Stimulated activated CD4-positive, alpha-beta T cell treated with anti-CD3 and anti-CD28 coated beads, Interleukin-4, amount 100 ng/mL, for 4 hours (primary cell): ENCODE results near the gene TMOD1.
A peak's percentile ranks its signal among the peaks of the same experiment; 100 is the strongest.
"Not testable (repeated sequence)": the region's sequence is repeated elsewhere in the genome, so short reads cannot be mapped to it uniquely, and the experiment has no call there.

ENCODE experiments used
- DNase-seq, 2 experiments: peaks; one replicate each; pipeline ENCODE4 v3.0.0-alpha.2; 2020

TMOD1 gene

DNA sequence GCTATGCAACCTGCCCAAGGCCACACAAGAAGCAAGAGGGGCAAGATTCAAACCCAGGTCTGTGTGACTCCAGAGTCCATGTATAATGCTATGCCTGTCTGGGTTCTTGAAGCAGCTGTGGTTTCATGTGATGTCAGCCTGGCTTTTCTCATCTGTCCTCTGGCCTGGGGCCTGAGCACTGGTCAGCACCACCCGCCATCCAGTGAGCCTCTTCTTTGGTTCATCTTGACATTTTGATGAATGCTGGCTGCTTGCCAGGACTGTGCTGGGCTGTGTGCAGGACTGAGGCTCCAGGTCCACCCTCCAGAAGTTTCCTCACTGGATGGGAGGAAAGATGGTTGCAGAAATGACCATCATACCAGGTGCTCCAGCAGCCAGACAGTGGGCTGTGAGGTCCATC, 70.2 kb downstream of the TMOD1 start:
- DNase-seq, result no peak

DNA sequence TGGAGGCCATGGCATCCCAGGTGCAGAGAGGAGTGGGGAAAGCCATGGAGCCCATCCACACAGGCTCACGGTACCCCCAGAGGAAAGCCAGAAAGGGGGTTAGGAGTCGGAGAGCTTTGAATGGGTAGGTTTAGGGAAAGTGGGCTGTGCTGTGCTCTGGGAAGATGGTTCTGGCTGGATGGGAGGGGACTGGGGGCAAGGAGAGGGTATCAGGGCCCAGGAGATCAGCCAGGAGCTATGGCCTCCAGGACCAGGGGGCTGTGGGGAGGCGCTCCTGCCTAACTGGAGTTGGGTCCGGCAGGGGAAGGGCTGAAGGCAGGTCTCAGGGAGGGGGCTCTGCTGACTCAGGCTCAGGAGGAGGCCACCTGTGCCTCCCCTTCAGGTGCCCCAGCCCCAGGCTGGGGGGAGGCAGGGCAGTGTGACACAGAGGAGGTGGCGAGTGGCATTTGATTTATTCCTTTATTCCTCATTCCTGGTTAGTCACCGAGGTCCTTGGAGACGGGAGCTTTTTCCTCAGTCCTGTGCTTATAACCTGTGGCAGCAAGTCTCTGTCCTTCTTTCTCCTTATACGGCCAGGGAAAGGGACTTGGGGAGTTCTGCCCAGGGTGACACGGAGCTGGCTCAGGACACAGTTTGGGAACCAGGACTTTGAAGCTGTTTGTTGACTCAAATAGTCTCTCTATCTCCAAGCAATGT, 70.9 kb downstream of the TMOD1 start:
- DNase-seq, result no peak

DNA sequence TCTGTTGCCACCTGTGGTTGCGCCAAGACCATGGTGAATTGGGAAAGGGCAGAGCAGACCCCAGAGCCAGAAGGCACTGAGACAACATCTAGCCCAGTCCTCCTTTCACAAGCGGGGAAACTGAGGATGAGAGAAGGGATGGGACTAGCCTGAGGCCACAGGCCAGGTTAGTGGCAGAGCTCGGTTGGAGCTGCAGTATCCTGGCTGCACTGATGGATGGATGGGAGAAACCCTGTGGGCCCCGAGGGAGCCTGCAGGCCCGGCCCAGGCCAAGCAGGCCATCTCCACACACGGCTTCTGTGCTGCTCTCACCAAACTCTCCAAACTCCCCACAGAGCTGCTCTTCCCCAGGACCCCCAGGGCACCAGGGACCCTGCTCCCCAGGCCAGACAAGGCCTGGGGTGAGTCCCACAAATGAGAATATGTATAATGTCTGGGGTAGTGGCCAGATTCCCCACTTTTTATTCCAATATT, 71.5 kb downstream of the TMOD1 start:
- no peak for DNase-seq

DNA sequence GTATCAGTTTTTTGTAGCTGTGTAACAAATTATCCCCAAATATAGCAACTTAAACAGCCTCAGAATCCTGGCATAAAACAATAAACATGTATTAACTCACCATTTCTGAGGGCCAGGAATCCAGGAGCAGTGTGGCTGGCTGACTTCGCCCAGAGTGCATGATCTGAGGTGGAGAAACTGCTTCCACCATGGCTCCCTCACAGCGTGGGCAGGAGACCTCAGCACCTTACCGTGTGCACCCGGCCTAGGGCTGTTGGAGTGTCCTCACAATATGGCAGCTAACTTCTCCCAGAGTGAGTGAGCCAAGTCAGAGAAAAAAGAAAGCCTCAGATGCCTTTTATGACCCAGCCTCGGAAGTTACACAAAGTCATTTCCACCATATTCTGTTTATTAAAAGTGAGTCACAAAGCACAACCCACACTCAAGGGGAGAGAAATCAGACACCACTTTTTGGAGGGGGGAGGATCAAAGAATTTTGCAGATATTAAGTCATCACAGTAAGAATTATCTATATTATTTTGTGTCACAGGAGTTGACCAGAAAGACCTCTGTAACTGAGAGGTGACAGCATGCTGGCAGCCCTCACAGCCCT, 72.1 kb downstream of the TMOD1 start:
- DNase-seq, result no peak

DNA sequence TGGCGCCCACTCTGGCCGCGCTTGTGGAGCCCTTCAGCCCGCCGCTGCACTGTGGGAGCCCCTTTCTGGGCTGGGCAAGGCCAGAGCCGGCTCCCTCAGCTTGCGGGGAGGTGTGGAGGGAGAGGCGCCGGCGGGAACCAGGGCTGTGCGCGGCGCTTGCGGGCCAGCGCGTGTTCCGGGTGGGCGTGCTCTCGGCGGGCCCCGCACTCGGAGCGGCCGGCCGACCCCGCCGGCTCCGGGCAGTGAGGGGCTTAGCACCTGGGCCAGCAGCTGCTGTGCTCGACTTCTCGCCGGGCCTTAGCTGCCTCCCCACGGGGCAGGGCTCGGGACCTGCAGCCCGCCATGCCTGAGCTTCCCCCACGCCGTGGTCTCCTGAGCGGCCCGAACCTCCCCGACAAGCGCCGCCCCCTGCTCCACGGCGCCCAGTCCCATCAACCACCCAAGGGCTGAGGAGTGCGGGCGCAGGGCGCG, 72.7 kb downstream of the TMOD1 start:
- not testable (repeated sequence) for DNase-seq

DNA sequence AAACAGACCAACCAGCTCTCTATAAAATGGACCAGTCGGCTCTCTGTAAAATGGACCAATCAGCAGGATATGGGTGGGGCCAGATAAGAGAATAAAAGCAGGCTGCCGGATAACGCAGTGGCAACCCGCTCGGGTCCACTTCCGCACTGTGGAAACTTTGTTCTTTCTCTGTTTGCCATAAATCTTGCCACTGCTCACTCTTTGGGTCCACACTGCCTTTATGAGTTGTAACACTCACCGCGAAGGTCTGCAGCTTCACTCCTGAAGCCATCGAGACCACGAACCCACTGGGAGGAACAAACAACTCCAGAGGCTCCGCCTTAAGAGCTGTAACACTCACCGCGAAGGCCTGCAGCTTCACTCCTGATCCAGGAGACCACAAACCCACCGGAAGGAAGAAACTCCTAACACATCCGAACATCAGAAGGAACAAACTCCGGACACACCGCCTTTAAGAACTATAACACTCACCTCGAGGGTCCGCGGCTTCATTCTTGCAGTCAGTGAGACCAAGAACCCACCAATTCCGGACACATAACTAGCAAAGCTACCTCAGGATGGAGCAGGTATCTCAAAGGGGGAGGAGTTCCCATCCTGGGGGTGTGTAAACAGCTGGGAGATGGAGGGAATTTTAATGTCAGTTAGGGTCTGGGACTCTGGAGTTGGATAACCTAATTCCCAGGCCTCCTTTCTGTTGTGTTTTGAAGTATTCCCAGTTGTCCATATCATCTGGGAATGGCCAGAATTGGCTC, 73.6 kb downstream of the TMOD1 start:
- DNase-seq, result peak; percentile 14 to 21

DNA sequence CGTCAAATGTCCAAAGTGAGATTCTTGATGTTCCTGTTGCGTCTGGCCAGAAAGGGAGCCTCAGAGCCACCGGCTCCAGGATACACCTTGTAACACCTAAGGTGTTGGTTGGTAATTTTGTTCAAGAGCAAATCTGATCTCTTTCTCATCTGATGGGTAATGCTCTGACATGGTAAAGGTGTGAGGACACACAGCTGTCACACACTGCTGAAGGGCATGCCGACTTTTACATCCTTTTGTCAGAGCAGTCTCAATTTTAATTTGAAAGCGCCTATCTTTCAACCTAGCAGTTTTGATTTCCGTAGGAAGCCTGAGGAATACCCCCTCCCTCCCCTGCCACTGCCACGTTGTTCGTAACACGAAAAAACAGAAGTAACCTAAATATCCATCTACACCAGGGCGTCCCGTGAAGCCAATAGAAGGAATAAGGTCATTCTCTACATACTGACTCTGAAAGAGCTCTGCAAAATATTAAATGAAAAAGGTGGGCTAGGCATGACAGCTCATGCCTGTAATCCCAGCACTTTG, 74.3 kb downstream of the TMOD1 start:
- no peak for DNase-seq

DNA sequence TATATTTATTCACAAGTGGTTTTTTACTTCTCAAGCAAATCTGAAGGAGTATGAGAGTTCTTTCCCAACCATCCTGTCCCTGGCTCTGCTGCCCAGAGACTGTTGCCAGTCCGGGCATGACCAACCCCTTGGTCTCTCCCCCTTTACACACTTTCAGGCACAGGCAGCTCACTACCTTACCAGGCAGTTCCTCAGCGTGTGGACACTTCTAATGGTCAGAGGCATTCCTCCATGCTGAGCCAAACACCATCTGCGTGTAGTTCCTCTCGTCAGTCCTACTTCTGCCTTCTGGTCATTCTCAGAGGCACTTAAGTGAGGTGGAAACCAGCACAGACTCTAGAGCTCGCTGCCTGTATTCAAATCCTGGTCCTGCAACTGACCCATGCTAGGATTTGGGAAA, 75.6 kb downstream of the TMOD1 start:
- no peak for DNase-seq

DNA sequence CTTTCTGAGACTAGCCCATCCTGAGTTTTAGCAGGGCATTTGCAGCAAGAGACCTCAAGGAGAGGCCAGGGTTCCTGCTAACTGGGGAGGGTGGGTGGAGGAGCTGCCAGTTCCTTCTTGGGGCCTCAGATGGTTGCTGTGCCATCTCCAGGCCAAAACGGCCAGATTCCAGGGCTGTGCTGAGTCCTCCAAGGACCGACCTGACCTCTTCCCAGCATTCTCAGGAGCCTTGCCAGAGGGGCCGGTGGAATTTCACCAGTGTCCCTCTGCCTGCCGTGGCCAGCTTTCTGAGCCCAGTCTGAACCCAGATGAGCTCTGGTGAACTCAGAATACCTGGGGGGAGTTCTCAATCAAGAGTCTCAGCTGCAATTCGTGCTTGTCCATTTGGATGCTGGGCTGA, 77.4 kb downstream of the TMOD1 start:
- no peak for DNase-seq

DNA sequence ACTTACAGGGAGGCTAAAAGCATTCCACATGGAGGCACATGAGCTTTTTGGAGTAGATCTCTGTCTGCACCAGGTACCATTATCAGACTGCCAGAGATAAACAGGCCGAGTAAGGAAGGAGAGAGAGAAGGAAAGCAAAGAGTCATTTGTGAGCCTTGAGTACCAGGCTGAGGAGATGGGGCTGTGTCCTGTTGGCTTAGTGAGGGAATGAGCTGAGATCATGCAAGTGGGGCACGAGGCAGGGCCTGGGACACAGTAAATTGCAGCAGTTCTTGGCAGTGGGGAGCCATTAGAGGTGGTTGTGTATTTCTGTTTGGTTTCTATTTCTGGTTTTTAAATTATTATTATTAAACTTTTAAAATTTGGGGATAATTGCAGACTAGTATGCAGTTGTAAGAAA, 78.4 kb downstream of the TMOD1 start:
- no peak for DNase-seq

DNA sequence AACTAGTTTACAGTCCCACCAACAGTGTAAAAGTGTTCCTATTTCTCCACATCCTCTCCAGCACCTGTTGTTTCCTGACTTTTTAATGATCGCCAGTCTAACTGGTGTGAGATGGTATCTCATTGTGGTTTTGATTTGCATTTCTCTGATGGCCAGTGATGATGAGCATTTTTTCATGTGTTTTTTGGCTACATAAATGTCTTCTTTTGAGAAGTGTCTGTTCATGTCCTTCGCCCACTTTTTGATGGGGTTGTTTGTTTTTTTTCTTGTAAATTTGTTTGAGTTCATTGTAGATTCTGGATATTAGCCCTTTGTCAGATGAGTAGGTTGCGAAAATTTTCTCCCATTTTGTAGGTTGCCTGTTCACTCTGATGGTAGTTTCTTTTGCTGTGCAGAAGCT, 80.1 kb downstream of the TMOD1 start:
- not testable (repeated sequence) for DNase-seq

DNA sequence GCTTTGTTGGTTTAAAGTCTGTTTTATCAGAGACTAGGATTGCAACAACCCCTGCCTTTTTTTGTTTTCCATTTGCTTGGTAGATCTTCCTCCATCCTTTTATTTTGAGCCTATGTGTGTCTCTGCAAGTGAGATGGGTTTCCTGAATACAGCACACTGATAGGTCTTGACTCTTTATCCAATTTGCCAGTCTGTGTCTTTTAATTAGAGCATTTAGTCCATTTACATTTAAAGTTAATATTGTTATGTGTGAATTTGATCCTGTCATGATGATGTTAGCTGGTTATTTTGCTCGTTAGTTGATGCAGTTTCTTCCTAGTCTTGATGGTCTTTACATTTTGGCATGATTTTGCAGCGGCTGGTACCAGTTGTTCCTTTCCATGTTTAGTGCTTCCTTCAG, 83.3 kb downstream of the TMOD1 start:
- DNase-seq, result not testable (repeated sequence)

DNA sequence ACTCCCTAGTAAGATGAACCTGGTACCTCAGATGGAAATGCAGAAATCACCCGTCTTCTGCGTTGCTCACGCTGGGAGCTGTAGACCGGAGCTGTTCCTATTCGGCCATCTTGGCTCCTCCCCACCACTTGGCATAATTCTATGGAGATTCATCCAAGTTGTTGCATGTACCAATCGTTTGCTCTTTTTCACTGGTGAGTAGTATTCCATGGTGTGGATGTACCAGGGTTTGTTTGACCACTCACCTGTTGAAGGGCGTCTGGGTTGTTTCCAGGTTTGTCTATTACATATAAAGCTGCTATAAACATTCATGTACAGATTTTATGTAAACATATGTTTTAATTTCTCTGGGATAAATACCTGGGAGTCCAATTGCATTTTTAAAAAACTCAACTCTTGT, 85.4 kb downstream of the TMOD1 start:
- DNase-seq, result not testable (repeated sequence)

DNA sequence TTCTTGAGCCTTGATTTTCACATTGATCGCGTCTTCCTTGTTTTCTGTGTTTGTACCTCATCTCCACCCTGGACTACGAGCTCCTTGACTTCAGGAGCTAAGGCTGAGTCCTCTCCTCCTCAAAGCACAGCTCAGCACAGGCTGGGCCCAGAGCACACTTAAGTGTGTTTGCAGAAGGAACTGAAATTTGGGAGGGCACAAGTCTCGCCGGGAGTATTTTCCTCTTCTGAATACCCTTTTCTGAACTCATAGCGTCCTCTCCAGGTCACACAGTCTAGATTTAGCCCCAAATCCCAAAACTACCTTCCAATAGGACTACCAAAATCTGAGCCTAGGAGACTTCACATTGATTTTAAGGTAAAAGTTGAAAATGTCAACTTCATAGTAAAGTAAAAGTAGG, 90.1 kb downstream of the TMOD1 start:
- no peak for DNase-seq

DNA sequence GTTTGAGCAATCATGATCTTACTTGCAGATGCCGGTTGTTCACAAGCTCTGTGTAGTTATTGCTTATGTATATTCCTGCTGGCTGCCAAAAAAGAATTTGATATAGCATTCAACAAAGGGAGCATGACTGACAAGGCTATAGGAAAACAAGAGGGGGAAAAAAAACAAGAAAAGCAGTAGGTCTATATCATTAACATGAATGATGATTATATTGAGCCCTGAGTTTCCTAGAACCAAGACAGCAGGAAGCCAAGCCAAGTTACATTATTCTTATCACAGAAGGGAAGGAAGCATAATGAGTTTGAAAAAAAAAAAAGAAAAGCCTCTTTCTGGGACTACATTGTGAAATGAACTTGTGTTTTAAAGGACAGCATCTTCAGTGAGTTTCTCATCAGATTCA, 90.7 kb downstream of the TMOD1 start:
- DNase-seq, result no peak

DNA sequence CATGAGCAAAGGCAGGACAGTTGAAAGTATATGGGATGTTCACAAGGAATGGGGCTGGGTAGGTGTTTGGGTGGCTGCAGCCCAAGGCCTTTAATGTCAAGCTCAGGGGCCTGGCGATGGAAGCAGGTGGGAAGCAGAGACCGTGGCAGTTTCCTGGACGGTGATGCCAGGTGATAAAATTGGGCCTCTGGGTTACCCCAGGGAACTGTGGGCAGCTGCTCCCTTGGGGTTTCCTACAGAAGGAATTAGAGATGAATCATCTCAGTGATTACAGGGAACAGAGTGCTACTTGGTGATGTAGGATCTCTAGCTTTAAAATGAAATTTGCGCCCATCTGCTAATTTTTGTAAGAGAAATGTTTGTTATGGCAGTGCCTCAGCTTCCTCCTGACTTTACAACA, 92.5 kb downstream of the TMOD1 start:
- DNase-seq, result no peak

DNA sequence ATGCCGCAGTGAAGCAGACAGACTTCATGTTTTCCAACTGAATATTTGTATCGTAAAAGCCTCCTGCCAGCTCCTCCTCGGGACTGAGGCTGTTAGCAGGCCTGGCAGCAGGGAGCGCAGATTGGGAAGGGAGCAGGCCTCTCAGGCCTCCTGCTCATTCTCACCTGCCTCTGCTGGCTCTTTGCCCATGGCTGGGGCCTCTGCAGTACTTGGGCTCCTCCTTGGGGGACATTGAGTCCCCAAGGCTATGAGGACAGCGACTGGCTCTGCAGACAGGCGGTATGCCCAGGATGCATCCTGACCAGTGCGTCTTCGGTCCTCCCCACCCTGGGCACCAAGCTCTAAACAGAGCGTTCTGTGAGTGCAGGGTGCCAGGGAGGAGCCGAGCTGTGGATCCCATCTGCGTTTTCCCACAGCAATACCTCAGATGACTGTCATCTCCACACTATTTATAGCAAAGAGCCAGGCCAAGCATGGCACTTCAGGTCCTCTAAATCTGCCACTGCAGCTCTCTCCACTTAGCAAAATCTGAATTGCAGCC, 93.0 kb downstream of the TMOD1 start:
- DNase-seq, result no peak

DNA sequence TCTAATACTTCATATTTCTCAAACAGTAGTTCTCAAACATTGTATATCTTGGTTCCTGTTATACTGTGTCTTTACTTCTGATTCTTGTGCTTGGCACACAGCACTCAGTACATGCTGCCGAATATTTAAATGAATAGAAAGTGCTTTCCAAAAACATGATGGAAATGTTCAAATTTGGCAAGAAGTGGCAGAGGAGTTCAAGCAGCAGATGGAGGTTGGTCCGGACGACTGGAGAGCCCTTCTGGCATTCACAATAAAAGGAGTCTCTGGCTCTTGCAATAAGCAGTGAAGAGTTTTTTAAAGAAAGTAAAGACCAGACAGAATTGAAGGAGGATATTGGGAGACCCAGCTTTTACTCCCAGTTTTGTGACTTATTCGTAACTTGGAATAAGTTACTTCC, 95.4 kb downstream of the TMOD1 start:
- no peak for DNase-seq

DNA sequence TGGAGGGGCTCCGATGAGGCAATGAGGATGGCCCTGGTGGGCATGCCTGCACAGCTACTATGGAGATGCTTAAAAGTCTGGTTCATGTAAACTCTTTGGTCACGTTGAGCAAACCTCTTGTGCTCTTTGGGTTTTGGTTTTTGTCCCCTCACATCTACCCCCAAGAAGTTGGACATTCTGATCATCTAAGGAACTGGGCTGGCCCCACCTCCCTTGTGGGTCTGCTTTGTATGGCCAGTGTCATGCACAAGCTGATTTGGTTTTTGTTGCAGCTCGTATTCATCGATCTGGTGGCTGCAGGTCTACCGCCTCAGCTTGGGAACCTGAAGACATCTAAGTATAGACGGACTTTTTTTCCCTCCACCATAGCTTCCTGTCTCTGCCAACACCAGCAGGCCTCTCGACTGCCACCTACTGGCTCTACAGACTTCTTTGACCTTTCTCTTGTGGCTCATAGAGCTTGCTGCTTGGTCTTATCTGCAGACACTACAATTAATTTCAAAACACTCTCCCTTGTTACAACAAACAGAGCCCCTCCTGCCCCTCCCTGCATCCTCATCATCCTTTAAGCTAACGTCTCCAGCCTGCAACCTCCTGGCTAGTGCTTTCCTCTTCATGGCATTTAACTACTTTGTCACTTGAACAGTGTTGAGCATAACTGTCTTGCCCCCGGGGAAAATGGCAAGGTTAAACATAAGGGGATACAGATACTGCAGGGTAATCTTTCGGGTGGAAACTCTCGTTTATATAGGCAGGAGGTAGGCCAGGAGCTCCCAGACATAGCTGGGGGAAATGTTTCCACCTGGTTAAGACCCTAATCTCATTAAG, 97.2 kb downstream of the TMOD1 start:
- peak; percentile 59 to 61 for DNase-seq

DNA sequence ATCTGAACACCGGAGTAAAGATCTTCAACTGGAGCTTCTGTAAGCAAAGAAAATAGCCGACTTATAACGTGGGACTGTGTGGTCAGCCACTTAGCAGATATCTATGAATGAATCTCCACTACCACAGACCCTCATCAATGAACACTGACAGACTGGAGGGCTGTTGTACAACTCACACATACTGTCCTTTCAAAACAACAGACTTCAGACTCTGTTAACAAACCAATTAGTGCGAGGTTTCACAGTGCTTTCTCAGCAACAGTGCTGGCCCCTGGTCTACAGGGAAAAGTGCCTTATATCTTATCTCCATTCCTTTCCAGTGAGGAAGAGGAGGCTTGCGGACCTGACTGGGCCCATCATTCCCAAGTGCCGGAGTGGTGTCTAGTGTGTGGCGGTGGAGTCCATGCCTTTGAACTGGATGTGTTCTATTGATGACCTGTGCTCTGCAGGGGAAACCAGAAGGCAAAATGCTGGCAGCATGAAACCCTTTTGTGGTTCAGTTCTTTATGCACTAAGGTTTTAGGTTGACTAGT, 97.9 kb downstream of the TMOD1 start:
- no peak for DNase-seq

DNA sequence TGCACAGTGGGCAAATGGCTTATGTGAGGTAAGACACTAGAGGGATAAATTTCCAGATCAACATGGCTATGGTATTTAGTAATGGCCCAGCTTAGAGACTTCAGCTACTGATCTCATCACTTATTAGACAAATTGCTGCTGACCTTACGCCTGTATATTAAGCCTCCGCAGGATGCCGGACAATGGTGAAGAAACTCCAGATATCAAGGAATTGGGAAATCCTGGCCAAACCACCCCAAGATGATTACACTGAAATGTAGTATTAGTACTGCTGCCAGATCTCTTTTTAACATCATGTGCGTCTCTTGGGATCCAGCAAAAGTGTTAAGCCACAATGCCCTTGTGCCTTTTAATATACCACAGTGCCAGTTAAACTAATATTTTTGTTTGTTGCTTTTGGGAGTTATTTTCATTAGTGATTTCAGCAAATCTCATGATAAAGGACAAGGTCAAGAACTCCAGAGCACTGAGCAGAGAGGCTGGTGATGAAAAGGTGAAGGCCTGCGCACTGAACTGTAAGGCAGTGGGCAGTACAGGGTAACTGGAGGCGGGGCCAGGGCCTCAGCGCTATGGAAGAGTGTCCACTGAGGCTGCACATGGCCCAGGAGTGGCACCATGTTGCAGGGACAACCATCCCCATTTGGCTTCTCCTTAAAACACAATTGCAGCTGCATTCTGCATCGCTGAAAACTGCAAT, 99.2 kb downstream of the TMOD1 start:
- DNase-seq, result no peak
